SK-N-SH (cell line): Measurements from ENCODE around the gene RCBTB2. TPM values are rescaled to one million over a fixed set of nuclear protein-coding genes. Genes with fewer than 3 reads are reported as not detected.

ENCODE experiments used
- CTCF ChIA-PET: fragments of 300-600, 350-600 bp; formaldehyde crosslinking; extraction: SDS; loops from one replicate; lab custom pipeline; 2021; lab: Yijun Ruan, JAX
- POLR2A ChIA-PET: fragments of 350-600 bp; sonication (Branson Sonifier 250); formaldehyde crosslinking; extraction: SDS; loops from one replicate; lab custom pipeline; 2020; ENCODE audit warnings: antibody characterized with exemption, inconsistent platforms; lab: Yijun Ruan, JAX
- DNase-seq: peaks from one replicate; pipeline ENCODE4 v3.0.0; 2012
- H2AFZ ChIP-seq: fragments of 200-600 bp; sonication (generic); 2 replicates; pipeline ENCODE4 v1.8.1; 2016; ENCODE audit warnings: antibody characterized with exemption, mild to moderate bottlenecking, low read depth
- H3F3A ChIP-seq: fragments of 200-600 bp; sonication (generic); replicated peaks from 2 replicates; pipeline ENCODE3; 2016; ENCODE audit warnings: antibody characterized with exemption, mild to moderate bottlenecking; ENCODE audit not compliant: insufficient read depth
- H3K27ac ChIP-seq, 2 experiments: fragments of 200-500 bp in 1 of 2; fragments of 200-600 bp in 1 of 2; sonication (Bioruptor generic) in 1 of 2; sonication (generic), shearing (Covaris generic) in 1 of 2; 2 replicates each; pipeline versions ENCODE4 v1.5.1 to v1.6.1; 2014 to 2016; ENCODE audit warnings: low read depth in 2 of 2, inconsistent platforms in 1 of 2, low read length in 1 of 2, mild to moderate bottlenecking in 1 of 2, mixed read lengths in 1 of 2
- H3K27me3 ChIP-seq: fragments of 200-600 bp; sonication (generic), shearing (Covaris generic); 2 replicates; pipeline ENCODE4 v1.6.1; 2016; ENCODE audit warnings: mixed run types; ENCODE audit not compliant: insufficient read depth
- H3K36me3 ChIP-seq, 2 experiments: fragments of 200-500 bp in 1 of 2; fragments of 200-600 bp in 1 of 2; sonication (Bioruptor generic) in 1 of 2; sonication (generic) in 1 of 2; replicated peaks in 1 of 2; 2 replicates each; pipeline versions ENCODE3 to v1.5.1; 2014 to 2016; ENCODE audit warnings: low read length in 1 of 2, mild to moderate bottlenecking in 1 of 2; ENCODE audit not compliant: insufficient read depth in 2 of 2, control insufficient read depth in 1 of 2
- H3K4me1 ChIP-seq, 2 experiments: fragments of 200-500 bp in 1 of 2; fragments of 200-600 bp in 1 of 2; sonication (Bioruptor generic) in 1 of 2; sonication (generic), shearing (Covaris generic) in 1 of 2; 2 replicates each; pipeline versions ENCODE4 v1.5.1 to v1.6.1; 2014 to 2016; ENCODE audit warnings: low read depth in 1 of 2, low read length in 1 of 2, mixed run types in 1 of 2; ENCODE audit not compliant: insufficient read depth in 2 of 2, control insufficient read depth in 1 of 2
- H3K4me2 ChIP-seq: fragments of 200-600 bp; sonication (generic), shearing (Covaris generic); 2 replicates; pipeline ENCODE4 v1.6.1; 2017; ENCODE audit warnings: mixed run types
- H3K4me3 ChIP-seq, 2 experiments: fragments of 200-500 bp in 1 of 2; fragments of 200-600 bp in 1 of 2; sonication (Bioruptor generic) in 1 of 2; sonication (generic), shearing (Covaris generic) in 1 of 2; 2 replicates each; pipeline versions ENCODE4 v1.5.1 to v1.8.1; 2014 to 2016; ENCODE audit warnings: low read depth in 2 of 2, inconsistent platforms in 1 of 2, low read length in 1 of 2, mild to moderate bottlenecking in 1 of 2, mixed read lengths in 1 of 2, moderate library complexity in 1 of 2
- H3K79me2 ChIP-seq: fragments of 200-600 bp; sonication (generic); 2 replicates; pipeline ENCODE4 v1.8.1; 2017; ENCODE audit warnings: mild to moderate bottlenecking; ENCODE audit not compliant: insufficient read depth
- H3K9ac ChIP-seq: fragments of 200-600 bp; sonication (generic); 2 replicates; pipeline ENCODE4 v1.6.1; 2017; ENCODE audit warnings: mixed run types
- H3K9me2 ChIP-seq: fragments of 200-600 bp; sonication (generic); 2 replicates; pipeline ENCODE4 v1.6.1; 2017; ENCODE audit warnings: mixed run types
- H3K9me3 ChIP-seq: fragments of 200-600 bp; sonication (generic); 2 replicates; pipeline ENCODE4 v1.6.1; 2017; ENCODE audit warnings: mixed run types, mild to moderate bottlenecking, moderate library complexity
- H4K20me1 ChIP-seq: fragments of 200-600 bp; sonication (generic); 2 replicates; pipeline ENCODE4 v1.6.1; 2017; ENCODE audit warnings: mild to moderate bottlenecking, mixed run types; ENCODE audit not compliant: insufficient read depth
- ELF1 ChIP-seq: IDR thresholded peaks from 2 replicates; pipeline ENCODE4 v1.4.0; 2012
- EZH2phosphoT487 ChIP-seq: fragments of 200-600 bp; sonication (generic); IDR thresholded peaks from 2 replicates; pipeline ENCODE4 v1.6.1; 2017; ENCODE audit warnings: low read depth, mixed run types, mild to moderate bottlenecking, antibody characterized with exemption, moderate library complexity, borderline replicate concordance
- FOXJ3 ChIP-seq: sonication (generic); formaldehyde crosslinking; IDR thresholded peaks from 2 replicates; pipeline ENCODE4 v1.5.1; 2020; ENCODE audit warnings: mild to moderate bottlenecking, missing genetic modification reagents
- FOXM1 ChIP-seq: IDR thresholded peaks from 2 replicates; pipeline ENCODE4 v1.4.0; 2012; ENCODE audit warnings: low read depth, mild to moderate bottlenecking
- GABPA ChIP-seq: IDR thresholded peaks from 2 replicates; pipeline ENCODE4 v1.4.0; 2012; ENCODE audit warnings: low read depth, mild to moderate bottlenecking
- NFIC ChIP-seq: IDR thresholded peaks from 2 replicates; pipeline ENCODE4 v1.4.0; 2012; ENCODE audit warnings: borderline replicate concordance
- POLR2AphosphoS5 ChIP-seq: IDR thresholded peaks from 2 replicates; pipeline ENCODE4 v1.6.1; 2012; ENCODE audit warnings: low read depth, low read length
- RCOR1 ChIP-seq: fragments of 150-350 bp; IDR thresholded peaks from 2 replicates; pipeline ENCODE4 v1.6.1; 2017; ENCODE audit warnings: antibody characterized with exemption, low read length
- SIN3A ChIP-seq: IDR thresholded peaks from 2 replicates; pipeline ENCODE4 v1.6.1; 2012; ENCODE audit warnings: low read depth, mild to moderate bottlenecking, low read length, moderate library complexity, borderline replicate concordance
- TAF1 ChIP-seq: IDR thresholded peaks from 2 replicates; pipeline ENCODE4 v1.6.1; 2012; ENCODE audit warnings: low read depth, mild to moderate bottlenecking, low read length, moderate library complexity, borderline replicate concordance
- TCF12 ChIP-seq: IDR thresholded peaks from 2 replicates; pipeline ENCODE4 v1.4.0; 2012
- TEAD4 ChIP-seq: IDR thresholded peaks from 2 replicates; pipeline ENCODE4 v1.4.0; 2012; ENCODE audit warnings: mild to moderate bottlenecking, borderline replicate concordance; ENCODE audit not compliant: insufficient read depth
- USF2 ChIP-seq: fragments of 150-350 bp; IDR thresholded peaks from 2 replicates; pipeline ENCODE4 v1.6.1; 2017; ENCODE audit warnings: antibody characterized with exemption, low read length, low read depth, borderline replicate concordance
- YY1 ChIP-seq: IDR thresholded peaks from 2 replicates; pipeline ENCODE4 v1.4.0; 2012; ENCODE audit warnings: low read depth, mild to moderate bottlenecking
- ZBTB33 ChIP-seq: IDR thresholded peaks from 2 replicates; pipeline ENCODE4 v1.4.0; 2012; ENCODE audit warnings: low read depth, borderline replicate concordance
- WGBS: methylation state at CpG from one replicate; pipeline ENCODE4 v1.1.6; 2017; ENCODE audit warnings: low lambda C conversion rate; 5-methylcytosine and 5-hydroxymethylcytosine counted together
- polyA plus RNA-seq, 3 experiments: library from polyadenylated mRNA; depleted of rRNA; stranded (reverse); fragments of >200 nt; gene quantifications; 2 replicates each; pipeline ENCODE4 v1.2.3, GENCODE V29; 2012
- TF ChIP-seq, protein P1 (sequence below): IDR thresholded peaks from 2 replicates; pipeline ENCODE4 v1.4.0; 2012; ENCODE audit warnings: low read depth
- TF ChIP-seq, protein P2 (sequence below): fragments of 150-350 bp; IDR thresholded peaks from 2 replicates; pipeline ENCODE4 v1.6.1; 2016; ENCODE audit warnings: mild to moderate bottlenecking, low read depth, low read length
- TF ChIP-seq, protein P3 (sequence below): IDR thresholded peaks from 2 replicates; pipeline ENCODE4 v1.6.1; 2012; ENCODE audit warnings: mild to moderate bottlenecking, low read depth, low read length, moderate library complexity
- TF ChIP-seq, protein P4 (sequence below): fragments of 200-600 bp; sonication (generic); IDR thresholded peaks from 2 replicates; pipeline ENCODE4 v1.6.1; 2017; ENCODE audit warnings: antibody characterized with exemption, mild to moderate bottlenecking, moderate library complexity

RCBTB2 gene
- polyA plus RNA-seq, 1 of the 3 experiments (the other 2 are of a cell fraction): 2.8 TPM

- TF ChIP-seq, protein P1, sequence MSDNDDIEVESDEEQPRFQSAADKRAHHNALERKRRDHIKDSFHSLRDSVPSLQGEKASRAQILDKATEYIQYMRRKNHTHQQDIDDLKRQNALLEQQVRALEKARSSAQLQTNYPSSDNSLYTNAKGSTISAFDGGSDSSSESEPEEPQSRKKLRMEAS: no peak
- no peak for TF ChIP-seq RCOR1
- TF ChIP-seq, protein P2, sequence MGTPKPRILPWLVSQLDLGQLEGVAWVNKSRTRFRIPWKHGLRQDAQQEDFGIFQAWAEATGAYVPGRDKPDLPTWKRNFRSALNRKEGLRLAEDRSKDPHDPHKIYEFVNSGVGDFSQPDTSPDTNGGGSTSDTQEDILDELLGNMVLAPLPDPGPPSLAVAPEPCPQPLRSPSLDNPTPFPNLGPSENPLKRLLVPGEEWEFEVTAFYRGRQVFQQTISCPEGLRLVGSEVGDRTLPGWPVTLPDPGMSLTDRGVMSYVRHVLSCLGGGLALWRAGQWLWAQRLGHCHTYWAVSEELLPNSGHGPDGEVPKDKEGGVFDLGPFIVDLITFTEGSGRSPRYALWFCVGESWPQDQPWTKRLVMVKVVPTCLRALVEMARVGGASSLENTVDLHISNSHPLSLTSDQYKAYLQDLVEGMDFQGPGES: no peak
- no peak for TF ChIP-seq YY1
- TF ChIP-seq NFIC: no peak
- TF ChIP-seq FOXJ3: no peak
- no peak for TF ChIP-seq GABPA
- no peak for TF ChIP-seq EZH2phosphoT487
Measured at GRCh38 chr13:48536621-48537250, 3.9 kb upstream of the RCBTB2 start (continued).

DNA sequence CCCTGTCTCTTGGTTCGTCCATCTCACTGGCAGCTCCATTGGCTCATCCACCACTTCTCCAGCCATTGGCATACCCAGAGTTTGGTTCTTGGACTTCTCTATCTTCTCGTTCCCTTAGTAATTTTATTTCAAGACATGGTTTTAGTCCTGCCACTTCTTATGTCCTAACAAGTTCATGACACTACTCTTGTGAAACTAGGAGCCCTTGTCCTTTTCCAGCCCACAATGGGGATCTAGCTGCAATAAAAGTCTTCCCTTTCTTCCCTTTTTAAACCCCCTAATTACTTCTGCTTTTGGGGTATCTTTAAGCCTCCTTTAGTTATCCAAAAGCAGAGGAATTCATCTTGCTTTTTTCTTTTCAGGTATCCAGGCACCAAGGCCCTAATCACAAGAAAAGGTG is 2.9 kb upstream of the RCBTB2 start:
- 76% methylated on average over 2 of the region's 2 CpGs for WGBS
- peaks cover 0 to 13% of the 10 kb centered on the region in 2 experiments; a peak in 2 of 4 replicates for H3K4me1 ChIP-seq
- no peaks in the 10 kb centered on the region for H3K9me3 ChIP-seq
- H3K27ac ChIP-seq: no peak overlapping the region
- no peaks in the 10 kb centered on the region for H3K79me2 ChIP-seq
- H3K4me3 ChIP-seq: no peak overlapping the region
- CTCF ChIA-PET: no interaction called here
- H3K9ac ChIP-seq: no peak overlapping the region
- DNase-seq: no peak
- no peak overlapping the region for H3K4me2 ChIP-seq
- H4K20me1 ChIP-seq: no peaks in the 10 kb centered on the region
- H3K9me2 ChIP-seq: no peaks in the 10 kb centered on the region
- H3K36me3 ChIP-seq: no peaks in the 10 kb centered on the region
- H3K27me3 ChIP-seq: no peaks in the 10 kb centered on the region
- no peaks in the 10 kb centered on the region for H3F3A ChIP-seq
- POLR2A ChIA-PET: no interaction called here
- no peak overlapping the region for H2AFZ ChIP-seq
- no peak for TF ChIP-seq SIN3A
- no peak for TF ChIP-seq YY1
- TF ChIP-seq, protein P3, sequence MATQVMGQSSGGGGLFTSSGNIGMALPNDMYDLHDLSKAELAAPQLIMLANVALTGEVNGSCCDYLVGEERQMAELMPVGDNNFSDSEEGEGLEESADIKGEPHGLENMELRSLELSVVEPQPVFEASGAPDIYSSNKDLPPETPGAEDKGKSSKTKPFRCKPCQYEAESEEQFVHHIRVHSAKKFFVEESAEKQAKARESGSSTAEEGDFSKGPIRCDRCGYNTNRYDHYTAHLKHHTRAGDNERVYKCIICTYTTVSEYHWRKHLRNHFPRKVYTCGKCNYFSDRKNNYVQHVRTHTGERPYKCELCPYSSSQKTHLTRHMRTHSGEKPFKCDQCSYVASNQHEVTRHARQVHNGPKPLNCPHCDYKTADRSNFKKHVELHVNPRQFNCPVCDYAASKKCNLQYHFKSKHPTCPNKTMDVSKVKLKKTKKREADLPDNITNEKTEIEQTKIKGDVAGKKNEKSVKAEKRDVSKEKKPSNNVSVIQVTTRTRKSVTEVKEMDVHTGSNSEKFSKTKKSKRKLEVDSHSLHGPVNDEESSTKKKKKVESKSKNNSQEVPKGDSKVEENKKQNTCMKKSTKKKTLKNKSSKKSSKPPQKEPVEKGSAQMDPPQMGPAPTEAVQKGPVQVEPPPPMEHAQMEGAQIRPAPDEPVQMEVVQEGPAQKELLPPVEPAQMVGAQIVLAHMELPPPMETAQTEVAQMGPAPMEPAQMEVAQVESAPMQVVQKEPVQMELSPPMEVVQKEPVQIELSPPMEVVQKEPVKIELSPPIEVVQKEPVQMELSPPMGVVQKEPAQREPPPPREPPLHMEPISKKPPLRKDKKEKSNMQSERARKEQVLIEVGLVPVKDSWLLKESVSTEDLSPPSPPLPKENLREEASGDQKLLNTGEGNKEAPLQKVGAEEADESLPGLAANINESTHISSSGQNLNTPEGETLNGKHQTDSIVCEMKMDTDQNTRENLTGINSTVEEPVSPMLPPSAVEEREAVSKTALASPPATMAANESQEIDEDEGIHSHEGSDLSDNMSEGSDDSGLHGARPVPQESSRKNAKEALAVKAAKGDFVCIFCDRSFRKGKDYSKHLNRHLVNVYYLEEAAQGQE: no peak
- no peak for TF ChIP-seq RCOR1
- no peak for TF ChIP-seq USF2
- no peak for TF ChIP-seq TEAD4
- TF ChIP-seq POLR2AphosphoS5: no peak
- TF ChIP-seq ZBTB33: no peak
- no peak for TF ChIP-seq NFIC
- TF ChIP-seq TAF1: no peak
- TF ChIP-seq, protein P4, sequence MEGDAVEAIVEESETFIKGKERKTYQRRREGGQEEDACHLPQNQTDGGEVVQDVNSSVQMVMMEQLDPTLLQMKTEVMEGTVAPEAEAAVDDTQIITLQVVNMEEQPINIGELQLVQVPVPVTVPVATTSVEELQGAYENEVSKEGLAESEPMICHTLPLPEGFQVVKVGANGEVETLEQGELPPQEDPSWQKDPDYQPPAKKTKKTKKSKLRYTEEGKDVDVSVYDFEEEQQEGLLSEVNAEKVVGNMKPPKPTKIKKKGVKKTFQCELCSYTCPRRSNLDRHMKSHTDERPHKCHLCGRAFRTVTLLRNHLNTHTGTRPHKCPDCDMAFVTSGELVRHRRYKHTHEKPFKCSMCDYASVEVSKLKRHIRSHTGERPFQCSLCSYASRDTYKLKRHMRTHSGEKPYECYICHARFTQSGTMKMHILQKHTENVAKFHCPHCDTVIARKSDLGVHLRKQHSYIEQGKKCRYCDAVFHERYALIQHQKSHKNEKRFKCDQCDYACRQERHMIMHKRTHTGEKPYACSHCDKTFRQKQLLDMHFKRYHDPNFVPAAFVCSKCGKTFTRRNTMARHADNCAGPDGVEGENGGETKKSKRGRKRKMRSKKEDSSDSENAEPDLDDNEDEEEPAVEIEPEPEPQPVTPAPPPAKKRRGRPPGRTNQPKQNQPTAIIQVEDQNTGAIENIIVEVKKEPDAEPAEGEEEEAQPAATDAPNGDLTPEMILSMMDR: no peak
- TF ChIP-seq, protein P2: no peak
- TF ChIP-seq FOXM1: no peak
- no peak for TF ChIP-seq ELF1
- TF ChIP-seq TCF12: no peak
